Astrocyte (in vitro differentiated cells and primary cell): ENCODE data around the gene CXCL8. TPM values are rescaled to one million over a fixed set of nuclear protein-coding genes. Genes with fewer than 3 reads are reported as not detected.

Experiments
- DNase-seq: peaks from one replicate; pipeline ENCODE4 v3.0.0-alpha.2; 2010; ENCODE audit warnings: low read depth
- FAIRE-seq: peaks from 2 replicates; lab custom pipeline; 2011; peaks lifted over from hg19 to GRCh38; lab: Jason Lieb, UNC
- H2AFZ ChIP-seq: 2 replicates; pipeline ENCODE4 v1.6.0; 2012; ENCODE audit warnings: low read depth, low read length, inconsistent platforms
- H3K27ac ChIP-seq: 2 replicates; pipeline ENCODE4 v1.5.1; 2011; ENCODE audit warnings: low read depth, low read length, inconsistent platforms
- H3K27me3 ChIP-seq: 2 replicates; pipeline ENCODE4 v1.6.0; 2011; ENCODE audit warnings: low read length, inconsistent platforms; ENCODE audit not compliant: insufficient read depth
- H3K36me3 ChIP-seq: 2 replicates; pipeline ENCODE4 v1.5.1; 2011; ENCODE audit warnings: low read length, inconsistent platforms; ENCODE audit not compliant: insufficient read depth
- H3K4me1 ChIP-seq: 2 replicates; pipeline ENCODE4 v1.5.1; 2011; ENCODE audit warnings: low read length, inconsistent platforms; ENCODE audit not compliant: insufficient read depth
- H3K4me2 ChIP-seq: 2 replicates; pipeline ENCODE4 v1.6.0; 2012; ENCODE audit warnings: low read length, inconsistent platforms
- H3K4me3 ChIP-seq: 2 replicates; pipeline ENCODE4 v1.5.1; 2011; ENCODE audit warnings: low read depth, mild to moderate bottlenecking, low read length, inconsistent platforms; ENCODE audit not compliant: insufficient read depth
- H3K79me2 ChIP-seq: 2 replicates; pipeline ENCODE4 v1.6.0; 2012; ENCODE audit warnings: mild to moderate bottlenecking, low read length, inconsistent platforms; ENCODE audit not compliant: insufficient read depth
- H3K9ac ChIP-seq: 2 replicates; pipeline ENCODE4 v1.6.0; 2012; ENCODE audit warnings: mild to moderate bottlenecking, low read length, inconsistent platforms
- H3K9me3 ChIP-seq: 2 replicates; pipeline ENCODE4 v1.5.1; 2012; ENCODE audit warnings: low read depth, mild to moderate bottlenecking, low read length, inconsistent platforms; ENCODE audit not compliant: insufficient read depth
- H4K20me1 ChIP-seq: 2 replicates; pipeline ENCODE4 v1.6.0; 2012; ENCODE audit warnings: low read length, inconsistent platforms; ENCODE audit not compliant: insufficient read depth
- H3K27ac Mint-ChIP-seq: one replicate; pipeline ENCODE4 v1.8.0; 2021; ENCODE audit warnings: mild to moderate bottlenecking, mixed read lengths; ENCODE audit not compliant: unreplicated experiment
- H3K27me3 Mint-ChIP-seq: one replicate; pipeline ENCODE4 v1.8.0; 2021; ENCODE audit warnings: low read depth, mixed read lengths; ENCODE audit not compliant: unreplicated experiment
- H3K36me3 Mint-ChIP-seq: one replicate; pipeline ENCODE4 v1.8.0; 2021; ENCODE audit warnings: low read depth, mixed read lengths; ENCODE audit not compliant: unreplicated experiment
- H3K4me1 Mint-ChIP-seq: one replicate; pipeline ENCODE4 v1.8.0; 2021; ENCODE audit warnings: low read depth, mixed read lengths; ENCODE audit not compliant: unreplicated experiment
- H3K4me3 Mint-ChIP-seq: one replicate; pipeline ENCODE4 v1.8.0; 2021; ENCODE audit warnings: mild to moderate bottlenecking, moderate library complexity, mixed read lengths; ENCODE audit not compliant: unreplicated experiment
- H3K9me3 Mint-ChIP-seq: one replicate; pipeline ENCODE4 v1.8.0; 2021; ENCODE audit warnings: mild to moderate bottlenecking, mixed read lengths; ENCODE audit not compliant: unreplicated experiment
- CTCF ChIP-seq: IDR thresholded peaks from 2 replicates; pipeline ENCODE4 v1.5.1; 2011; ENCODE audit warnings: low read depth, mild to moderate bottlenecking, inconsistent platforms, low read length, moderate library complexity; ENCODE audit not compliant: insufficient read depth
- EZH2 ChIP-seq: IDR thresholded peaks from 2 replicates; pipeline ENCODE4 v1.6.1; 2012; ENCODE audit warnings: mild to moderate bottlenecking, low read length, inconsistent platforms; ENCODE audit not compliant: insufficient read depth
- total RNA-seq: library from RNA; stranded (reverse); gene quantifications from 2 replicates; pipeline ENCODE4 v1.2.1, GENCODE V29; 2021

The CXCL8 gene
- total RNA-seq, 1 donor from 2014 or later: 1.5 TPM

- FAIRE-seq (no peak), DNase-seq (no peak)
- H3K4me3 Mint-ChIP-seq: no peak overlapping the region
- Histone ChIP-seq H3K4me3 (no peak overlapping the region), H3K27me3 (no peaks in the 10 kb centered on the region), H3K79me2 (no peaks in the 10 kb centered on the region), H3K27ac (no peak overlapping the region), H3K9ac (no peak overlapping the region), H3K9me3 (no peaks in the 10 kb centered on the region), H3K36me3 (no peaks in the 10 kb centered on the region), H3K4me1 (no peaks in the 10 kb centered on the region), H4K20me1 (no peaks in the 10 kb centered on the region), H2AFZ (no peak overlapping the region), H3K4me2 (no peak overlapping the region)
- H3K27me3 Mint-ChIP-seq: no peaks in the 10 kb centered on the region
- no peaks in the 10 kb centered on the region for H3K36me3 Mint-ChIP-seq
- TF ChIP-seq CTCF (no peak), EZH2 (no peak)
- H3K9me3 Mint-ChIP-seq: no peaks in the 10 kb centered on the region
- peaks cover 5% of the 10 kb centered on the region for H3K4me1 Mint-ChIP-seq
- no peak overlapping the region for H3K27ac Mint-ChIP-seq
Observed at GRCh38 chr4:73754934-73755333, 14.6 kb downstream of the CXCL8 start.

DNA sequence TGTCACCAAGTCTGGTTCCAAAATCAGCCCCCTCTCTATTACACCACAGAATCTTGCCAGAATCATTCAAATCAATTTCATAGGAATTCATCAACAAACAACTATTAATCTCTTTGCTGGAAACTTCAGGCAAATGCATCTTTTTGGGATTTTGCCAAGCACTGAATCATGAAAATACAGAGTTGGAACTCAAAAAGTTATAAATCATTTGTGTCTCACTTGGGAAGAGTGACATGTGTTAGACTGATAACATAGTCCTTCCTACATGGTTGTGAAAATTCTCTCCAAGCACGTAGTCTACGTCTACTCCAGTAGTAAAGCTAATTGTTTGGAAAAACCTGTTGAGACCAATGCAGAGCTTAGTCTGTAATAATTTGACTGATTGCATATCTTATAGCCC lies 19.0 kb downstream of the CXCL8 start:
- no peak overlapping the region for H3K27ac ChIP-seq
- no peak overlapping the region for H3K4me2 ChIP-seq
- TF ChIP-seq EZH2 (no peak), CTCF (no peak)
- no peak overlapping the region for H3K4me3 Mint-ChIP-seq
- no peaks in the 10 kb centered on the region for H3K4me1 ChIP-seq
- no peaks in the 10 kb centered on the region for H3K79me2 ChIP-seq
- H3K4me3 ChIP-seq: no peak overlapping the region
- no peaks in the 10 kb centered on the region for H3K36me3 Mint-ChIP-seq
- H2AFZ ChIP-seq: no peak overlapping the region
- no peaks in the 10 kb centered on the region for H3K4me1 Mint-ChIP-seq
- H3K27ac Mint-ChIP-seq: no peak overlapping the region
- H3K9me3 ChIP-seq: no peaks in the 10 kb centered on the region
- no peaks in the 10 kb centered on the region for H3K27me3 ChIP-seq
- FAIRE-seq (no peak), DNase-seq (no peak)
- no peaks in the 10 kb centered on the region for H3K36me3 ChIP-seq
- H4K20me1 ChIP-seq: no peaks in the 10 kb centered on the region
- peaks cover 2% of the 10 kb centered on the region for H3K9me3 Mint-ChIP-seq
- no peak overlapping the region for H3K9ac ChIP-seq
- H3K27me3 Mint-ChIP-seq: peaks cover 3% of the 10 kb centered on the region

DNA sequence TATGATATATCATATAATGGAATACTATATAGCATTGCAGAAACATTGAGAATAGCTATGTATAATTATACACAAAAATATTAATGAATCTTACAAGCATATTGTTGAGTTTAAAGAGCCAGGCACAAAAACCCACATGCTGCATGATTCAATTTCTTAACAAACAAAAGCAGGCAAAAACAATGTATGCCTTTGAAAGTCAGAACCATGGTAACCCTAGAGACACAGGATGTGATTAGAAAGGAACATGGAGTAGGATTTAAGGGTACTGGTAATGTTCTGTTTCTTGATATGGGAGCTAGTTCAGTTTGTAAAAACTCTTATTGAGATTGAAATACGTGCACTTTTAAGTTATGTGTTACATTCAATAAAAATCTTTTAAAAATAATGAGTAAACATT lies 21.5 kb downstream of the CXCL8 start:
- H3K9ac ChIP-seq: no peak overlapping the region
- no peak for TF ChIP-seq EZH2
- TF ChIP-seq CTCF: no peak
- H3K4me3 Mint-ChIP-seq: no peak overlapping the region
- H3K79me2 ChIP-seq: no peaks in the 10 kb centered on the region
- H3K4me1 ChIP-seq: no peaks in the 10 kb centered on the region
- no peak overlapping the region for H3K4me2 ChIP-seq
- no peak for FAIRE-seq
- H3K36me3 Mint-ChIP-seq: no peaks in the 10 kb centered on the region
- DNase-seq: no peak
- no peaks in the 10 kb centered on the region for H3K36me3 ChIP-seq
- H3K9me3 Mint-ChIP-seq: peaks cover 2% of the 10 kb centered on the region
- H3K4me1 Mint-ChIP-seq: no peaks in the 10 kb centered on the region
- no peaks in the 10 kb centered on the region for H3K27me3 ChIP-seq
- no peaks in the 10 kb centered on the region for H3K9me3 ChIP-seq
- no peak overlapping the region for H2AFZ ChIP-seq
- no peaks in the 10 kb centered on the region for H4K20me1 ChIP-seq
- H3K4me3 ChIP-seq: no peak overlapping the region
- no peak overlapping the region for H3K27ac Mint-ChIP-seq
- no peak overlapping the region for H3K27ac ChIP-seq
- peaks cover 3% of the 10 kb centered on the region for H3K27me3 Mint-ChIP-seq
